Kasumi-1 (cell line): ENCODE results near the gene CDK5R2.
A peak's percentile ranks its signal among the peaks of the same experiment; 100 is the strongest.

ENCODE experiments used
- DNase-seq, 2 experiments: peaks; one replicate each; lab custom pipeline; 2025; lab: John Stamatoyannopoulos, UW

CDK5R2 gene

DNA sequence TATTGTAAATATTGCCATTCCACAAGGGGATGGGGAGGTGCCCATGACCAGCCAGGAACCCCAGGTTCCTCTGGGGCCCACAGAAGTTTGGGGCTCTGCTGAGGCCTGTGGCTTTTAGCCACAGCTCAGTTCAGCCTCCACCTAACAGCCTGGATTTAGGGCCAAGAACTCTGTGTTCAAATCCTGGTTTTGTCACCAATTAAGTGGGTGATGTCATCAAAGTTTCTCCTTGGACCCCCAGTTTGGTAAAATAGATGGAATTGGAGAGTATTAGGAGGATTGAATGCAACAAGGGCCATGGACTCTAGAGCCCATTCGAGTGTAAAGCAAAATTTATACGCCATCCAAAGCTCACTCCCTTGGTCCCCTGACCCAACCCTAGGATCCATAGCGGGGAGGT is 28.7 kb downstream of the CDK5R2 start:
- no peak for DNase-seq

DNA sequence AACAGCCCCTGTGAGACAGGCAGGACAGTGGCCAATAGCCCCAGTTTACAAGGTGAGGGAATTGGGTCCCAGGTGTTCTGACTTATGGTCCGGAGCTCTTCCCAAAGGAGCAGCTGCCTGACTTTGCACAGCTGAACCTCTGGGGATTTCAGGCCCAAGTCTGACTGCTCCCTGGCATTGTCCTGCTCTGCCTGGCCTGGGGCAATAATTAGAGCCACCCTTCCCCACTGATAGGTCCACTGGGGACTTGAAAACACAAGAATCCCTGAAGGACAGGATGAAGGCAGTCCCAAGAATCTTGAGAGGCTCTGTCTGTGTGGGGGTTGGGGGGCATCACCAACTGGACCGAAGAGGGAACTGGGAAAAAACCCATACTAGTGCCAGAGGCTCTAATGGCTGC is 29.2 kb downstream of the CDK5R2 start:
- no peak for DNase-seq

DNA sequence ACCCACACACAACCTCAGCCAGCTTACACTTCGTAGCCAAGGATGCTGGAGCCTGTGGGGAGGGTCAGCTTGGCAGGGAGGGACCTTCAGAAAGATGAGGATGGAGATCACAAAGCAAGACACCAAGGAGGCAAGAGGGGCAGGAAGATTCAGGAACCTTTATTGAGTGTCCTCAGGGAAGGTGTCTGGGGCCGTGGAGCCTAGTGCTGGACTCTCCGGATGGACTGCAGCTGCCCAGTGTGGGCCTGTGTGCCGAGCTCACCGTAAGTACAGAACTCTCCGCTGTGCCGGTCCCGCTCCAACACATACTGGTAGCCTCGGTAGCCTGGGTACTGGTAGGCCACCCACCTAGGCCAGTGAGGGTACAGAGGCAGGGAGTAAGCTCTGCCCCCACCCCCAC is 30.6 kb downstream of the CDK5R2 start:
- no peak for DNase-seq

DNA sequence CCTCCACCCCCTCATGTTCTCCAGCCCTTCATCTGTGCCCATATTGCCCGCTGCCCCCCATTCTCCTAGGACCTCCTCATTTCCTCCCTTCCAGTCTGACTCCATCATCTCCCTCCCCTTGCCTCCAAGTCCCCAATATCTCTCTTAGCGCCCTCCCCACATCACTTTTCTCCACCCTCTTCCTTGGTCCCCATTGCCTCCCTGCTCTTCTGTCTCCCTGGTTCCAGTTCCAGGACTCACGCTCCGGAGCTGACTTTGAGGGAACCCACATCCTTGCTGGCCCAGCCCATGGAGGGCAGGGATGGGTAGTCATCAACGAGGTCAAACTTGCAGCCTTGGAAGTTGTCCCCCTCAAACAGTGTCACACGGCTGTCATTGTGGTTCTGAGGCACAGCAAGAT is 31.1 kb downstream of the CDK5R2 start:
- DNase-seq: no peak

DNA sequence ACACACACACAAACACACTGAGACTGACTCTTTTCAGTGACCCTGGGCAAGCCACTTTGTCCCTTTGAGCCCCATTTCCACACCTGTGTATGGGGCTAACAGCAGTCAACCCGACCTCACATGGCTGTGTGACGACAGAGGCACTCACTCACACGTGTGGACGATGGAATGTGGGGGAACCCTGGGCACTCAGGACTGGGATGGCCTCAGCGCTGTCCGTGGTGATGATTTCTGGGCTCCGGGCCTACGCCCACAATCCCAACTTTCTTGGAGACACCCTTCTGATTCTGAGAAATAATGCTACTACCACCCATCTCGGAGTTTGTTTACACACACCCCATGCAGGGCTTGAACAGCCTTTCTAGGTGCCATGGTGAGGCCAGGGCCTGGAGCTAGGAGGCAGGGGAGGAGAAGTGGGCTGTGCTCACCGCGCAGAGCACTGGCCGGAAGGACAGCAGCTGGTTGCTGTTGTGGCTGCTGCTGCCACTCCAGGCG is 32.3 kb downstream of the CDK5R2 start:
- no peak for DNase-seq

DNA sequence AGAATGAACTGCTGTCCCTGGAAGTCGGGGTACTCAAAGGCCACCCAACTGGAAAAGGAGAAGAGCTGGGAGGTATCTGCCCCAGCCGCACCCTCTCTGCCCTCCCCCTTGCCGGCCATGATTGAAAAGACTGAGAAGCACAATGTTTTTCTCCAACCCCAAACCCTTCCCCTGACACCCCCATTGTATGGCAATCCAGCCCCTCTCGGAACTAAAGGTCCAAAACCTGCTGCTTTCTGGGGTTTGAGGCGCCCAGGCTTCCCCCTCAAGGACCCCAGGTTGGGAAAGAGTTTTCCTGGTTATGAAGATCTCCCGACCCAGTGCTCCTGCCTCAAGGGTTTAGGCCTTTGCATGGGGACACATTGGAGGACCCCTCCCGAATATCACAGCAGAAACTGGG is 32.7 kb downstream of the CDK5R2 start:
- no peak for DNase-seq

DNA sequence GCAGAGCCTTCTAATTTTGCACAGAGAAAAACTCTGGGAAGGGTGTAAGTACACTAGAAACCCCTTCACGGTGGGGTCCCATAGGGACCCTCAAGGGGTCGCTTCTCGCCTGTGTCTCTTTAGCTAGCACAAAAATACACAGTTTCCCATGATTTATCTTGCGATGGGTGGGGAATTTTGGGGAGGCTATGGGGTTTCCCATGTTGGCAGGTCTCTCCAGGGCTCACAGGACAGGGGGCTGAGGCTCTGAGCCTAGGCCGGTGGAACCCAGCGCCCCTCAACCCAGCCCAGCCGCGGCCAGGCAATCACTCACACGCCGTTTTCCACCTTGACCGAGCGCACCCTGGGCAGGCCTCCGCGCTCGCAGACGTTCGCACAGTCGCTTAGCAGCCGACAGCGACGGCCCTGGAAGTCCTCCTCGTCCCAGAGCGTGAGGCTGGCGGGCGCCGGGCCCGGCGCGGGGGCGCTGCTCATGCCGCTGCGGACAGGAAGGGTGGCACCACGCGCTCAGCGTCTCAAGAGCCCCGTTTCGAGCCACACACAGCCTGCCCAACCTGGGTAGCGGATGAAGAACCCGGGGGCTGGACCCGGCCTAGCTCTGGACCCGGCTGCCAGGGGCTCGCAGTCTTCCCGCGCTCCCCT is 33.4 kb downstream of the CDK5R2 start:
- DNase-seq: no peak

DNA sequence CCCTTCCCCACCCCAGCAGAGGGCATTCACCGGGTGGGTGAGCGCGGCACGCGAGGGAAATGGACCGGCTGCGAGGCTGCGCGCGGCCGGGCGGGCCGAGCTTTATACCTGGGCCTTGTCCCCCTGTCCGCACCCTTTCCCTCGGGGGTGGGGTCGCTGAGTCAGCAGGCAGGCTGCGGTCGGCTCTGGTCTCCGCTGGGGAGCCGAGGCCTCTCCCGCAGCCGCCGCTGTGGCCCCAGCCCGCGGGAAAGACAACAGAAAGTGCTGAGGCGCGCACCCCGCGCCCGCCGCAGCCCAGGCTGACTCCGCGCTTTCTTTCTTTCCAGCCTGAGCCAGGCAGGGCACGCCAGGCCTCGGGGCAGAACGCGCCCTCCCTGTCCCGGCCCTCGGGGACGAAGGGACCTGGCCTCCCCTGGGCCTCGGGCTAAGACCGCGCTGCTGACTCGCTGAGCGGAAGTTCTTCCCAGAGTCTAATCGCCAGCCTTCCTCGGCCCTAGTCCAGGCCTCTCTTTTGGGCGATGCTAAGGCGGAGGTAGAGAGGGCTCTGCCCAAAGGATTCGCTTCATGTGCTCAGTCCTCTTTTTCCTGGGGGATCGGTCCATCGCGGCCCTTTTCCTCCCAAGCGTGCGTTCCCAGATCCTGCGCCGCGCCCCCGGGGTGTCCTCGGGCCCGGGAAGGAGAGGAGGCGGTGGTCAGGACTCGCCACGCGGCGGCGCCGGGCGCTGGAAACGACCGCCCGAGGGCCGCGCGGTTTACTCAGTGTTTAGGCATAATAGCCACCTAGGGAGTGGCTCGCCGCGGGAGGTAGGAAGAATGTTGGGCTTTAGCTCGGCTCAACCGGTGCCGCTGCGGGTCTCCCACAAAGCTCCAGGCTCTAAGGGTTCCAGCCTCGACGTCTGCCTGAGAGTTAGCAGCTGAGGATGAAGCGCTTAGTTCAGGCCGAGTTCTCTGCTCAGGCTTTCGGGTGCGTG is 34.2 kb downstream of the CDK5R2 start, which contains the start of gene CRYBA2:
Gene CRYBA2, minus strand, starts transcription at position 78 of the 971 bp plus-strand sequence. CDS start 246 bp downstream, outside the sequence.
- DNase-seq: no peak

DNA sequence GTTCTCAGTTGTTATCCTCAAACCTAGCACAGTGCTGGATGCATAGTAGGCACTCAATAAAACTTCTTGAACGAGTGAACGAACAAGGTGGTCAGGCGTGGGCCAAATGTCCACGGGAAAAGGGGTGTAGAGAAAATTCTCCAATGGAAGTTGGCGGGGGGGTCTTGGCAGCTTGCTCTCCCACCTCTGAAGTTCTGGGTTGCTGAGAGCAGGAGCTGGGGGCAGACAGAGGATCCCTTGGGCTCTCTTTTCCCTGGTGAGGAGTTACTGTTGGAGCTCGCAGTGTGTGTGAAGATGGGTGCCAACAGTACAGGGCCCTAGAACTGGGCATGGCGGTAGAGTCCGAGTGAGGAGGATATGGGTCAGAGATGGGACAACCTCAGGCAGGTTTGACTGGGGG is 36.1 kb downstream of the CDK5R2 start:
- no peak for DNase-seq

DNA sequence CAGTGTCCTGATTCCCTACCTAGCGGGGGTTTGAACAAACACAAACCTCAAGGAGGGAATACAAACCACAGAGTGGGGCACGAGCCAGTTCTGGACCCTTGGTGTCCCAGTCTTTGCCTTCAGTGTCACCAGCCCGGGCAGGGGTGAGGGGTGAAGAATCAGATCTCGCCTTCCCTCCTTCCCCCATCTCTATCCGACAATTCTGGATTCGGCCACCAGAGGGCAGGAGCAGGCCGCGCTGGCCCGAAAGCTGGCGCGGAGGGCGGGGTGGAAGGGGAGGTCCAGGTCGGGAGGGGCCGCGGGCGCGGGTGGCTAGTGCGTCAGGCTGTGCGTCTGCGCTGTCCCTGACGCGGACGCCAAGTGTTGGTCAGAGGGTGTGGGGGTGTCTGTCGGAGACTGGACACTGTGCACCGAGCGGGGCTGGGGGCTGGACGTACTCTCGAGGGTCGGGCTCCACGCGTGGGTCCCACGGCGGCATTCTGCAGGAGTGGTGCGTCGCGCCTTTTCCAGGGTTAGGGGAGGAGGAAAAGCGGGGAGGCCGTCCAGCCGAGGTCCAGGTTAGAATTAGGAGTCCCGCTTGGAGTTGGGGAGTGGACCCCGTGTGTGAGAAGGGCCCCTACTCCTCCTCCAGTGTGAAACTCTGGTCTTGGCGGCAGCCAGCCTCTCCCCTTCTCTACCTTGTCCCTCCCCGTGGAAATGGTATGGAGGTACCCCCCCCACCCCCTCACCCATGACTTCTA is 36.7 kb downstream of the CDK5R2 start:
- peak in 1 of 2 experiments; percentile 24 for DNase-seq

DNA sequence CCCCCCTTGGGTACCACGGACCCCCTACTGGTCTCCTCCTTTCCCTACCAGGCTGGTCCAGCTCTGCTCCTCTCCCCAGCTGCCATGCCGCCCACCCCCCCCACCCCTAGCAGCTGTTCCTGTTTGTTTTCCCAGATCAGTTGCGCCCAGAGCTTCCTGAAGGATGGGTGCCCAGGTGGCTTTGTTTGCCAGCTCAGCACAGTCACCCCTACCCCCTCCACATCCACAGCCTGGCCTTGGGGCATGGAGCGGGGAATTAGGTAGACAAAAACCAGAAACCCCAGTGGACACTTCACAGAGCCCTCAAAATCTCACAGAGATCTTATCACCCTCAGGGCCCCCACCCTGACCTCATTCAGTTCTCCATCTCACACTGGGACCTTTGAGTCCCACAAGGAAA is 37.5 kb downstream of the CDK5R2 start:
- DNase-seq: no peak

DNA sequence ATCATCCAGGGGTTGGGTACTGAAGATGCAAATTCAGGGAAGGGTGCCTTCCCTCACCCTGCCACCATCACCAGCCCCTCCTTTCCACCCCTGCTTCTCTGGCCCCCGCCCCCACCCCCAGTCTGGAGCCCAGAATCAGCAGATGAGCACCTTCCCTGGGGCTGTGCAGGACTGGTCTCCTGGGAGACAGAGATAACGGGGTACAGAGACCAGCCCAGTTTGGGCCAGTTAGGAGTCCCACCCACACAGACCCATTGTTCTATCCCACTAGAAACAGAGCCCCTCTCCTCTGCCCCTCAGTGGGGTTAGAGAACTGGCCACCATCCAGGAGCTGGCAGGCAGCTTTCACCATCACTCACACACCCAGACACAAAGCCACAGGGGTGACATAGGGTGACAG is 38.3 kb downstream of the CDK5R2 start:
- DNase-seq: no peak

DNA sequence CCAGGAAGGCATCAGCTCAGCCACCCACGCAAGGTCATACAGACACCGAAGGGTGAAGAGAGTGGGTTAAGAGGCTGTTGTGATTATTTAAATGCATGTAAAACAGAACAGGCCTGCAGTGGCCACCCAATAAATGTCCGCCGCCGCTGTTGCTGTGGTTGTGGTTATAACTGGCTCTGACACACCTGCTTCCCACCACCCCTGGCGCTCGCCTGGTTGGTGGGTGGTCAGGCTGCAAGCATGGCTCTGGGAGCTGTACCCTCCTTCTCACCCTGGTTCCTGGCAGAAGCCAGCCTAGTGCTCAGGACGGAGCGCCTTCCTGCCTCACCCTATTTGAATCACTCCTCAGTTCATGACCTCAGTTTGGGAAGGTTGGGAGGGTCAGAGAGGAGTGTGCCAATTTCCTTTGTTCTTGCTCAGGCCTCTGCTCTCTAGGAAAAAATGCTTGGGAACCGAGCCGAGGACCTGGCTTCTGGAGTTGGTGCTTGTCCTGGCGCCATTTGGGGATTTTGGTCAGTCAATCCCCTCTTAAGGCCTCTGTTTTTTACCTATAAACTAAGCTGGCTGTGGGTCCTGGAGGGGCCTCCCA is 39.0 kb downstream of the CDK5R2 start:
- DNase-seq: no peak

DNA sequence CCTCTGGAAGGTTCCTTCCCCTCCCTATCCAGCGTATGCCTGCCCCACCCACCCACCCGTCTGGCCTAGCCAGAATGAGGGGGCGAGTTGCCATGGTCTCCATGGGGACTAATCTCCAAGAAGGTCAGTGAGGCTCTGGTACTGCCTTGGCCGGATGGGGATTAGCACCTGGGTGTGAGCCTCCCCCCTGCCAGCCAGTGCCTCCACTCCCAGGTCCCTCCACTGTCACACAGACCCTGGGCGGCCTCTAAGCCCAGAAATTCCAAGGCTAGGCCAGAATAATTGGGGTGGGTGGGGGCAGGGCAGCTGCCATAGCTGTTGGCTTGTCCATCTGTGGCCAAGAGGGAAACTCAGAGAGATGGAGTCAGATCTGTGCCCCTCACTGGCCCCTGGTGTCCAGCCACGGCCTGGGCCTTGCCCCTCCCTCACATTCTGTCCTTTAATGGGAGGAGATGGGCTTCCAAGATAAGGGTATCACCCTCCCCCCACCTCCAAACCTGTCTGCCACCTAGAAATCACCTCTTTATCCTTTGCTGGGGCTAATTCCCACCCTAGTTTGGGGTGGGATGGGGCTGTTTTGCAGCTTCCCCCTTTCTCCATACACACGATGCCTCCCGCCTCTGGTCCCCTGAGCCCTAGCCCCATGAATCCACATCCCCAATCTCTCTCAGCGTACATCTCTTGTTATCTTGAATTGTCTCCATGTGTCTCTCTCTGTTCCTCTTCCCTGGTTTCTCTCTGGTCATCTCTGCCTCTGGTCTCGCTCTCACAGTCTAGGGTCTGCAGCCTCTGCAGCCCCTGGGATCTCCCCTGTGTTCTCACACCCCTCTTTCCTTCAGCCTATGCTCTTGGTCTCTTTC is 39.8 kb downstream of the CDK5R2 start:
- DNase-seq: no peak

DNA sequence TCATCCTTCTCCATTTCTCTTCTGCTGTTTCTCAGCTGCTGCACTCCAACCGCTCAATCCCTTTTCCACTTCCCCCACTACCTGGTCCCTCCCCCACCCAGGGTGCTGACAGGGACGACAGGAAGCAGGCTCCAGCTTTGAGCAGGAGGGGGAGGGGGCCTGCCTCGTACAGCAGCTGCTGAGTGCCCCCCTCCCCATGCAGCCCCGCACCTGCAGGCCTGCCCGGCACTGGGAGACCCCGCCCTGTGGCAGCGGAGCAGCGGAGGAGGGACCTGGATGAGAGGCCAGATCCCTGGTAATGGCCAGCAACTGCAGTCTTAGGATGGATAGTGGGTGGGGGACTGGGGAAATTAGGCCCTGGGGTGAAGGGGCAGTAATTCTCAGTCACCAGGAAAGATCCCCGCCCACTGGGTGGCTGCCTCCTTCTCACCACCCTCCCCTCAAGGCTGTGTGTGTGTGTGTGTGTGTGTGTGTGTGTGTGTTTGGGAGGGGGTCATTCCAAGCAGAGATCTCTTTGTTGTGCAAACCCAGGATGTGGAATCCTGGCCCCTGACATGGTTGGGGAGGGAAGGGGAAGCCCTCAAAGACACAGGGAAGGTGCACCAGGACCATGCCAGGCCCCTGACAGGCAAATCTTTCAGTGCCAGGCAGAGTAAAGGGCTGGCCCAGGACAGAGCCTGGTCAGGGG is 40.6 kb downstream of the CDK5R2 start:
- DNase-seq: no peak

DNA sequence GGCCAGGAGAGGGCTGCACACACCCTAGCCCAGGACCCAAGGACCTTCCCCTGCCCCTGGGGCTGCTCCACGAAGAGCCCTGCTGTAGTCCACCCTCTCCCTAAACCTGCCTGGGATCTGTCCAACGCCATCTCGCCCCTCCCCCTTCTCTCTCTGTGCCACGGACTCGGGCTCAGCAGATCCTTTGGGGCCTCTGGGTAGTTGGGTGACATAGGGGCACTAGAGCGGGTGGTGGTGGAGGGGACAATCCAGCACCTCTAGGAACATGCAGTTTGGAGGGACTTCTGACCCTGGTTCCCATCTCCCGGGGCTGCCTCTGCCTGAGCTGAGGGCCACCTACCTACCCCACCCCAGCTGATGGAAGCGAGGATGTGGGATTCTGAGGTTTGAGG is 41.1 kb downstream of the CDK5R2 start:
- DNase-seq: no peak

DNA sequence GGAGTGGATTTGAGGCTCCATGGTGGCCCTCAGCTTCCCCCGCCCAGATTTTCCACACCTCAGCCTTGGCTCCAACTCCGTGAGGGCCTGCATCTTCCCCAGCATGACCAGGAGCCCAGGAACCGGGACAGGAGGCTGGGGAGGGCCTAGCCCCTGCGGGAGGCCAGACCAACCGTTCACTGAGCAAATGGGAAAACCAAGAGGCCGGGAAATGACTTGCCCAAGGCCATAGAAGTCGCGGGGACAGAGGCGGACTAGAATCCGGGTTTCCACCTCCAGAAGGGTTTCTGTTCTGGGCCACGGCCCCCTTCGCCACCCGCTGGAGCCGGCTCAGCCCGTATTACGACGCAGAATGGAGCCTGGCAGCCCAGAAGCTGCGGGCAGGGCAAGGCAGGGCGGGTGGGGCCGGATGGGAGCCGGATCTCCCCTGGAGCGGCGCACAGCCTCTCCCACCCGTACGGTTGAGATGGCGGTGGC is 41.7 kb downstream of the CDK5R2 start:
- DNase-seq: no peak

DNA sequence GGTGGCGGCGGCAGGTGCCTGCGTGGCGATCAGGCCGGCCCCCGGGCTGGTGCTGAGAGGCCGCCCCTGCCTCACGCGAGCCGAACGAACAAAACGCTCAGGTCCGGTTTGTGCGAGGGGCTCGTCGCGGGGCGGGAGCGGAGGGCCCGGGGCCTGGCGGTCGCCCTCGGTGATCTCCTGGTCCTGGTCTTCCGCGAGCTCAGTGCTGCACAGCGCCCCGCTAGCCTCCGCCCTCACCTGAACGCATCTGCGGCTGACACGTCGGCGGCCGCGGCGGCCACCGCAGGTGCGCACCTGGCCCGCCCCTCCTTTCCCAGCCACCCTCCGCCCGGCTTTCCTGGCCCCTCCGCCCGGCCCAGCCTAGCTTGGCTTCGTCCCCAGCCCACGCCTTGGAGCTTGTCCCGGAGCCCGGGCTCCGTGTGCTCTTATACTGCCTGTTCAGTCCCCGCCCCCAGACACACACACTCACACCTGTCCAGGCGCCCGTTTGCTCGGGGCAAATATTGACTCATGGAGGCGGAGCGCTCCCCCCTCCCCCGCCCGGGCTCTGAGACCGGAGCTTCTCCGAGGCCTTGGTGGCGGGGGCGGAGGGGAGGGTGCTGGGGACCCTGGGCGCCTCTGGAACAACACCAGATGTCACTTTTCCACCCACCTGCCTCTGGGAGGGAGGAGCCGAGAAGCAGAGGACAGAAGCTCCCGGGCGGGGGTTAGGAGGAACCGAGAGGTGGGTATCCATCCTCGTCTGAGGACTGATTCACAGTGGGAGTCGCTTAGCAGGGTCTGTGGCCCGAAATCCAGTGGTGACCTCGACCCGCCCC is 42.3 kb downstream of the CDK5R2 start:
- DNase-seq: no peak
